Ishikawa (cell line): ENCODE measurements around the gene SELENOI.

ENCODE experiments used
- EGR1 ChIP-seq: IDR thresholded peaks from 2 replicates; pipeline ENCODE4 v1.6.1; 2012
- EP300 ChIP-seq: IDR thresholded peaks from 2 replicates; pipeline ENCODE4 v1.6.1; 2012; ENCODE audit warnings: borderline replicate concordance
- FOXM1 ChIP-seq: IDR thresholded peaks from 2 replicates; pipeline ENCODE4 v1.6.1; 2012; ENCODE audit warnings: low read depth, borderline replicate concordance
- MAX ChIP-seq: IDR thresholded peaks from 2 replicates; pipeline ENCODE4 v1.6.1; 2012
- USF1 ChIP-seq: IDR thresholded peaks from 2 replicates; pipeline ENCODE4 v1.6.1; 2012
- YY1 ChIP-seq: IDR thresholded peaks from 2 replicates; pipeline ENCODE4 v1.6.1; 2012; ENCODE audit warnings: low read depth

DNA sequence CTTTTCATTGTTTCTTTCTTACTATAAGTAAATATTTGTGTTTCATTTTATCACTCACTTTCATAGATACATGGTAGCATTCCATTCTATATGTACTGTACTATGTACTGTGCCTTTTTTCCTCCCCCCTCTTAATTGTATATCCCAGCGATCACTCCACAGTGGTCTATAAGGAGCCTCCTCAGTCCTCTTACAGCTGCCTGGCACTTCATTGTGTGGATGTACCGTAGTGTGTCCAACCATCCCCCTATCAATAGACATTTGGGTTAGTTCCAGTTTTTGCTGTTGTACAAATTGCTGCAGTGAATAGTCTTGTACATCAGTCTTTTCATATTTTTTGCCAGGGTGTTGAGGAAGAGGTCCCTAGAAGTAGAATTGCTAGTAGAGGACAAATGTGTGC lies 34.3 kb downstream of the SELENOI start:
- TF ChIP-seq MAX, result no peak
- no peak for TF ChIP-seq EP300
- TF ChIP-seq EGR1, result no peak
- TF ChIP-seq YY1, result no peak
- no peak for TF ChIP-seq FOXM1
- no peak for TF ChIP-seq USF1
